ENCODE measurements around the gene TP63. TPM values are rescaled to one million over a fixed set of nuclear protein-coding genes. Genes with fewer than 3 reads are reported as not detected.

TP63 gene
- total and polyA plus RNA-seq, 2 donors (not counting 3 experiments of a cell fraction or from before 2014, with no cell fraction given): not detected

DNA sequence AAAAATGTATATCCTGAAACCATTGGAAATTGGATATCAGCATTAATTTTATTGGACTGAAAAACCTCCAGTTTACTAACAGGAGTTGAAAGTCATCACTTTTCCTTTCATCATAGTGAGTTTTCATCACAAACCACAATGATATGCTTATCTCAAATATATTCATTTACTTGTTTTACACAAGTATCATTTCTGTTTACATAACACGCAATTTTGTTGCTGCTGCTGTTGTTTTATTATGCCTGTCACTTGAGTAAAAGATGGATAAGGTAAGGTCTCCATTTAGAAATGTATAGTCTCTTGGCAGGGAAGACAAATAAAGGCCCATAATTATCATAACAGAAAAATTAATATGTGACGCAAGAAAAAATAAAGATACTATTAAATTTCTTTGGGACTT, 199.2 kb downstream of the TP63 start:
- H3K9me1 ChIP-seq (replicated peaks; ENCODE audit: control insufficient read depth, extremely low read depth, insufficient read depth, low read length): no peaks in the 10 kb centered on the region
- H3K79me2 ChIP-seq (ENCODE audit: control insufficient read depth, insufficient read depth, low read length): no peaks in the 10 kb centered on the region
- H3K4me2 ChIP-seq (ENCODE audit: insufficient read depth, low read length): no peak overlapping the region
- no peaks in the 10 kb centered on the region for H3K4me1 ChIP-seq (ENCODE audit: control insufficient read depth, extremely low read depth, insufficient read depth, low read length)
- H3K4me3 ChIP-seq (replicated peaks in 1 of 3; ENCODE audit: insufficient read depth in 1 of 3, low read depth in 1 of 3, low read length in 3 of 3): no peak overlapping the region
- H2AFZ ChIP-seq (ENCODE audit: low read depth, low read length): no peak overlapping the region
- no peak for FAIRE-seq
- BruUV-seq (replicated peaks): no TSS peak
- H3K27ac ChIP-seq (ENCODE audit: insufficient read depth, low read depth, low read length): no peak overlapping the region
- no peaks in the 10 kb centered on the region for H4K20me1 ChIP-seq (replicated peaks; ENCODE audit: control insufficient read depth, extremely low read depth, insufficient read depth, low read length)
- no peaks in the 10 kb centered on the region for H3K36me3 ChIP-seq (ENCODE audit: control insufficient read depth in 2 of 2, extremely low read depth in 1 of 2, insufficient read depth in 2 of 2, low read length in 2 of 2)
- DNase-seq (ENCODE audit: low read depth, low spot score): no peak
- CTCF ChIA-PET: interaction anchor here (2.0 kb wide), 1 partner anchor 118 kb away, joined by 5 read pairs; no protein-coding TSS in a partner anchor
- dilution Hi-C loops (cut with MboI; ENCODE audit: extremely low pct_ligation_motif_present, low sequenced_read_pairs) (no loop called here), intact Hi-C loops (cut with micrococcal nuclease) (no loop called here)
- no peak overlapping the region for H3K9ac ChIP-seq (replicated peaks; ENCODE audit: extremely low read depth, insufficient read depth, low read length)
- TF ChIP-seq MYC (IDR thresholded peaks at IDR 0.05; ENCODE audit: low read depth, low read length) (no peak), POLR2A (IDR thresholded peaks at IDR 0.05; ENCODE audit: low read depth, low read length) (no peak), EZH2 (IDR thresholded peaks at IDR 0.05; ENCODE audit: borderline replicate concordance, low read depth, low read length, severe bottlenecking) (no peak), JUN (IDR thresholded peaks at IDR 0.05; ENCODE audit: borderline replicate concordance, insufficient read depth, insufficient read length, low read depth) (no peak), POLR2AphosphoS5 (IDR thresholded peaks at IDR 0.05; ENCODE audit: insufficient read depth, low read depth, low read length) (no peak)
- H3K27me3 ChIP-seq (ENCODE audit: control insufficient read depth in 2 of 2, insufficient read depth in 2 of 2, low read length in 2 of 2): no peaks in the 10 kb centered on the region
- no peaks in the 10 kb centered on the region for H3K9me3 ChIP-seq (replicated peaks; ENCODE audit: control insufficient read depth, insufficient read depth, low read length)
- POLR2A ChIA-PET: no interaction called here

DNA sequence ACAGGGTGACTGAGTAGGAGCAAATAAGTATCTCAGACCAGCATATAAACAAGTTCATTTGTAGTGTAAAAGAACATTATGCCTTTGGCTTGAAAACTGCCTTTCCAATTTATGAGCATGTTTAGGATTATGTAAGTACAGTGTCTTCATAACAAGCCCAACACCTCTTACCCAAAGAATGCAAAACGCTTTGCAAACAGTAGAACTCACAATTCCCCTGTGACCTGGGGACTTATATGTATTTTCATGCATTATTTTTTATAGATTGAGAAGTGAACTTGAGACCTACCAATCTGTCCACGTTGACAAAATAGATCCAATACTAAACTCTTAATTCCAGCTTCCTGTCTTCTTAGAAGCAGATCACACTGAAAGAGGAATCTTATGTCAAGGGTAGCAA, 202.1 kb downstream of the TP63 start:
- dilution Hi-C loops (cut with MboI; ENCODE audit: extremely low pct_ligation_motif_present, low sequenced_read_pairs): no loop called here
- FAIRE-seq: no peak
- Histone ChIP-seq H3K9me3 (replicated peaks; ENCODE audit: control insufficient read depth, insufficient read depth, low read length) (no peaks in the 10 kb centered on the region), H3K9me1 (replicated peaks; ENCODE audit: control insufficient read depth, extremely low read depth, insufficient read depth, low read length) (no peaks in the 10 kb centered on the region), H3K4me3 (replicated peaks in 1 of 3; ENCODE audit: insufficient read depth in 1 of 3, low read depth in 1 of 3, low read length in 3 of 3) (no peak overlapping the region), H3K9ac (replicated peaks; ENCODE audit: extremely low read depth, insufficient read depth, low read length) (no peak overlapping the region), H2AFZ (ENCODE audit: low read depth, low read length) (no peak overlapping the region), H3K36me3 (ENCODE audit: control insufficient read depth in 2 of 2, extremely low read depth in 1 of 2, insufficient read depth in 2 of 2, low read length in 2 of 2) (no peaks in the 10 kb centered on the region), H3K4me2 (ENCODE audit: insufficient read depth, low read length) (no peak overlapping the region), H3K27me3 (ENCODE audit: control insufficient read depth in 2 of 2, insufficient read depth in 2 of 2, low read length in 2 of 2) (no peaks in the 10 kb centered on the region), H3K4me1 (ENCODE audit: control insufficient read depth, extremely low read depth, insufficient read depth, low read length) (no peaks in the 10 kb centered on the region), H3K79me2 (ENCODE audit: control insufficient read depth, insufficient read depth, low read length) (no peaks in the 10 kb centered on the region), H4K20me1 (replicated peaks; ENCODE audit: control insufficient read depth, extremely low read depth, insufficient read depth, low read length) (no peaks in the 10 kb centered on the region), H3K27ac (ENCODE audit: insufficient read depth, low read depth, low read length) (no peak overlapping the region)
- intact Hi-C loops (cut with micrococcal nuclease): no loop called here
- TF ChIP-seq, protein P1, sequence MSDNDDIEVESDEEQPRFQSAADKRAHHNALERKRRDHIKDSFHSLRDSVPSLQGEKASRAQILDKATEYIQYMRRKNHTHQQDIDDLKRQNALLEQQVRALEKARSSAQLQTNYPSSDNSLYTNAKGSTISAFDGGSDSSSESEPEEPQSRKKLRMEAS (IDR thresholded peaks at IDR 0.05; ENCODE audit: insufficient read depth, insufficient read length): no peak
- TF ChIP-seq MYC (IDR thresholded peaks at IDR 0.05; ENCODE audit: low read depth, low read length) (no peak), POLR2AphosphoS5 (IDR thresholded peaks at IDR 0.05; ENCODE audit: insufficient read depth, low read depth, low read length) (no peak), POLR2A (IDR thresholded peaks at IDR 0.05; ENCODE audit: low read depth, low read length) (no peak), JUN (IDR thresholded peaks at IDR 0.05; ENCODE audit: borderline replicate concordance, insufficient read depth, insufficient read length, low read depth) (no peak), EZH2 (IDR thresholded peaks at IDR 0.05; ENCODE audit: borderline replicate concordance, low read depth, low read length, severe bottlenecking) (no peak), GATA2 (IDR thresholded peaks at IDR 0.05; ENCODE audit: insufficient read depth, insufficient read length, low read depth, low read length) (no peak), FOS (IDR thresholded peaks at IDR 0.05; ENCODE audit: borderline replicate concordance, insufficient read depth, low read length) (no peak)
- TF ChIP-seq, protein P2, sequence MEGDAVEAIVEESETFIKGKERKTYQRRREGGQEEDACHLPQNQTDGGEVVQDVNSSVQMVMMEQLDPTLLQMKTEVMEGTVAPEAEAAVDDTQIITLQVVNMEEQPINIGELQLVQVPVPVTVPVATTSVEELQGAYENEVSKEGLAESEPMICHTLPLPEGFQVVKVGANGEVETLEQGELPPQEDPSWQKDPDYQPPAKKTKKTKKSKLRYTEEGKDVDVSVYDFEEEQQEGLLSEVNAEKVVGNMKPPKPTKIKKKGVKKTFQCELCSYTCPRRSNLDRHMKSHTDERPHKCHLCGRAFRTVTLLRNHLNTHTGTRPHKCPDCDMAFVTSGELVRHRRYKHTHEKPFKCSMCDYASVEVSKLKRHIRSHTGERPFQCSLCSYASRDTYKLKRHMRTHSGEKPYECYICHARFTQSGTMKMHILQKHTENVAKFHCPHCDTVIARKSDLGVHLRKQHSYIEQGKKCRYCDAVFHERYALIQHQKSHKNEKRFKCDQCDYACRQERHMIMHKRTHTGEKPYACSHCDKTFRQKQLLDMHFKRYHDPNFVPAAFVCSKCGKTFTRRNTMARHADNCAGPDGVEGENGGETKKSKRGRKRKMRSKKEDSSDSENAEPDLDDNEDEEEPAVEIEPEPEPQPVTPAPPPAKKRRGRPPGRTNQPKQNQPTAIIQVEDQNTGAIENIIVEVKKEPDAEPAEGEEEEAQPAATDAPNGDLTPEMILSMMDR (IDR thresholded peaks at IDR 0.05; ENCODE audit: extremely low read depth in 1 of 2, insufficient read depth in 1 of 2, low read depth in 1 of 2, low read length in 2 of 2): no peak
- no peak for DNase-seq (ENCODE audit: low read depth, low spot score)
- ChIA-PET CTCF (no interaction called here), POLR2A (no interaction called here)
- BruUV-seq (replicated peaks): no TSS peak

Measured in endothelial cell of umbilical vein (primary cell).